Dermis blood vessel endothelial cell (primary cell): ENCODE results near the gene CRELD2. TPM values are rescaled to one million over a fixed set of nuclear protein-coding genes. Genes with fewer than 3 reads are reported as not detected.

Experiments used
- DNase-seq: peaks from one replicate; pipeline ENCODE4 v3.0.0; 2010
- total RNA-seq: library from RNA; depleted of rRNA; stranded (reverse); fragments of >200 nt; gene quantifications from 2 replicates; pipeline ENCODE4 v1.2.3, GENCODE V29; 2014

The CRELD2 gene
- total RNA-seq, 1 donor from 2014 or later = 77.4 TPM

DNA sequence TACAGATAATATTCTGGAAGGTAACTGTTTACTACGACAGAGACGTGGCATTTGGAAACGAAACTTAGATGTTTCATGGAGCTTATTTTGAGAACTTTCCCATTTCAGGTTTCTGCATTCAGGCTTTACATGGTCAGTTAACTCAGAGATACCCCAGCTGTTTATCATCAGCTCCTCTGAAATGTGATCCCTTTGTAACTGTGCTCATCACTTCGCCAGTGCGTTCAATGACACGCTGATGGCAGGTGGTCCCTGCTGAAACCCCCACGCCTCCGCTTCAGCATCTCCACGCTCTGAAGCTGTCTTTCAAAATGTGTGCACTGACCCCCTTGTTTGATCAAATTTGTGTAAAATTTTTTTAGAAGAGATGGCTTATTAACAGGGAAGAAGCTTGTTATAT lies 30.7 kb upstream of the CRELD2 start:
- DNase-seq = no peak

DNA sequence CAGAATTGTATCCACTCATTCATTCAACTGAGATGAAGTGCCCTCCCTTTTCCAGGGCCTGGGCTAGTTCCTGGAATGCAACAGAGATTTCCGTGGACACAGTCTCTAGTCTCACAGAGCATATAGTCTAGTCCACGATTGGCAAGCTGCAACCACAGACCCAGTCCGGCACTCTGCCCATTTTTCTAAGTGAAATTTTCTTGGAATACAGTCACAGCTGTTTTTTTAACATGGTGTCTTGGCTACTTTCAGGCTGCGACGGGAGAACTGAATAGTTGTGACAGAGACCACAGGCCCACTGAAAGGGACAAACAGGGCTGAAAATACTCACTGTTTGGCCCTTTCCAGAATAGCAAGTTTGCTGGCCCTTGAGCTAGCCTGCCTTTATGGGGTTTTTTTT lies 29.4 kb upstream of the CRELD2 start:
- DNase-seq = no peak

DNA sequence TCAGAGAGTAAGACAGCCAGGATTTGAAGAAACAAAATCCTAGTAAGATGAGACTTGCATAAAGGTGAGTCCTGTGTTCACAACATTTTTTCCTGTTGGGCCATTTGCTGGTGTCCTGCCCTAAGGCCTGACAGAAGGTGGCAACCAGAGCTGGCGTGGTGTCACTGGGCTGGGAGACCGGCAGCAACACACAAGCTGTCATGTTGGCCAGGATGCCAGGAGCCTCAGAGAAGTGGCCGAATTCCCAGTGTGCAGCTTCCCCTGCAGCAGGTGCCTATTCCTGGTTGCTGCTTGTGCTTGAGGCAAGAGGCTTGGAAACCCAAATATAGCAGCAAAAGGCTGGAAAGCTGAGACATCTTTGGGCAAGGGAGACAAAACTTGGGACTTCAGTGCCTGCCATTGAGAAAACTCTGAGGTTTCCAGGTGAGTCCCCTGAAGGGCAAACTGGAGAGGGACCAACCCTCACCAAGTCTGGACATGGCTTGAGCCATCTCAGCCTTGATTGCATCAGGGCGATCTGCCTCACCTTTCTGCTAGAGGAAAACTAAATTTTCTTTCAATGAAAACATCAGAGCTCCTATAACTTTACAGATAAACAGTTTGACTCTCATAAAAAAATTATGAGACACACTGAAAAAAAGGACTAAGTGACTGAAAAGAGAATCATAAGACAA lies 26.1 kb upstream of the CRELD2 start:
- DNase-seq = no peak

DNA sequence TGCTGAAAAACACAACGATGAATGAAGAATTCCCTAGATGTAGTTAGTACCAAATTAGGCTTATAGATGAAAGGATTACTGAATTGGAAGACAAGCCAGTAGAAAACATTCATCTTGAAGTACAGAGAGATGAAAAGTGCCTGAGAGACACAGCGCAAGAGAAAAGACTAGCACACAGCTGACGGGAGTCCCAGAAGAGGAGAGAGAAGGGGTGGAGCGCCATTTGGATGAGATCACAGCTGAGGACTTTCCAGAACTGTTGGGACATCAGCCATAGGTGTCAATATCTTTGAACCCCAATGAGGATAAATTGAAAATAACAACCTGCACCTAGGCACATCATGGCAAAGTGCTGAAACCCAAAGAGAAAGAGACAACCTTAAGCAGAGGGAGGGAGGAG lies 25.4 kb upstream of the CRELD2 start:
- no peak for DNase-seq

DNA sequence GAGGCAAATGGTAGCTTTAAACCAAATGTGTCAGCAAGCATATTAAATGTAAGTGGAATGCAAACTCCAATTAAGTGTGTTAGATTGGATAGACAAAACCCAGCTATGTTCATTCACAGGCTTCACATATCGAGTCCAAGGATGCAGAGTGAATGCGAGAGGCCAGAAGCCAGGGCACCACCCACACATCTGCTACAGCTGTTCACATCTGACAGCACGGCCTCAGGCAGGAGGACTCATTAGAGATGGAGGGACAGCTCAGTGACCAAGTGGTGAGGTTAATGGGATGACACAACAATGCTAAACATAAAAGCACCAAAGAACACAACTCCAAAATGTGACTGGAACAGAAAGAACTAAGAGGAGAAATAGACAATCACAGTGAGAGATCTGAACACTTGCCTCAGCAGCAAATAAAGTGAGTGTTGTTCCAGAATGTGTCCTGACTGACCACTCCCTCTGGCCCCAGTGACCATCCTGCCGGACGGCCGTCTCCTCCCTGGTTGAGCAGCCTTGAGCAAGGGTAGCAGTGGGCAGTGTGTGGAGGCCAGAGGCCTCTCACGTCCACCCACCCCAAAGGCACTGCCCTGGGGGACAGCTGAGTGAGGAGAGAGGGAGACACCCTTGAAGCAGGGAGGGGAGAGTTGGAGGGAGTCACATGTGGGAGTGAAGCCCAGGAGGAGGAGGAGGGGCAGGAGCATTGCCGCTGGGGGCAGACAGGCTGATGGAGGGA lies 23.9 kb upstream of the CRELD2 start:
- DNase-seq = no peak

DNA sequence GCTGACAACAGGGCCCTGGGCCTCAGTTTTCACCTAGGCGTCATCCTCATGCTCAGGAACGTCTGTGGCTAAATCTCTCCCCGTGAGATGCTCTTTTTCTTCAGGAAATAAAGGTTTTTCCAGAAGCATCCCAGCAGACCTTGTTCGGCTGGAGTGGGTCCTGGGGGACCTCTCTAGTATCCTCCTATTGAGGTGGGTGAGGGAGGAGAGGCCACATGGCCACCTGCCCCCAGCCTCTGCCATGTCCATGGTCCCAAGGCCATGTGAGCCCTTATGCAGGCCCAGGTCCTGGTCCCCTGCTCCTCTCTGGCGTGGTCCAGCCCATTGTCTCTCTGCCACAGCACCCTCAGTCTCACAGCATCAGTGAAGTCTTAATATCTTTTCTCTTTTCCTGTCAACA lies 22.2 kb upstream of the CRELD2 start:
- DNase-seq = no peak

DNA sequence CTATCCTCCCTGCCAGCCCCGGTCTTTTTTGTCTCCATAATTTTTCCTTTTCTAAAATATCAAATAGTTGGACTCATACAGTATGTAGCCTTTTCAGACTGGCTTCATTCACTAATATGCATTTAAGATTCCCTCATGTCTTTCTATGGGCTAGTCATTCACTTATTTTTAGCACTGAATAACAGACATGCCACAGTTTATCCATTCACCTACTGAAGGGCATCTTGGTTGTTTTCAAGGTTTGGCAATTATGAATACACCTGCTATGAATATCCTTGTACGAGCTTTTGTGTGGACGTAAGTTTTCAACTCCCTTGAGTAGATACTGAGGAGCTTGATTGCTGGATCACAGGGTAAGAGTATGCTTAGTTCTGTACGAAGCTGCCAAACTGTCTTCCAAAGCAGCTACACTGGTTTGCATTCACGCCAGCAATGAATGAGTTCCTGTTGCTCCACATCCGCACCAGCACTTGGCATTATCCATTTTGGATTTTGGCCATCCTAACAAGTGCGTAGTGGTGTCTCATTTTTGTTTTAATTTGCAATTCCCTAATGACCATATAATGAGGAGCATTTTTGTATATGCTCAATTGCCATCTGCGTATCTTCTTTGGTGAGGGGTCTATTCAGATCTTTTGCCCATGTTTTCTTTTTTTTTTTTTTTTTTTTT lies 21.3 kb upstream of the CRELD2 start:
- no peak for DNase-seq

DNA sequence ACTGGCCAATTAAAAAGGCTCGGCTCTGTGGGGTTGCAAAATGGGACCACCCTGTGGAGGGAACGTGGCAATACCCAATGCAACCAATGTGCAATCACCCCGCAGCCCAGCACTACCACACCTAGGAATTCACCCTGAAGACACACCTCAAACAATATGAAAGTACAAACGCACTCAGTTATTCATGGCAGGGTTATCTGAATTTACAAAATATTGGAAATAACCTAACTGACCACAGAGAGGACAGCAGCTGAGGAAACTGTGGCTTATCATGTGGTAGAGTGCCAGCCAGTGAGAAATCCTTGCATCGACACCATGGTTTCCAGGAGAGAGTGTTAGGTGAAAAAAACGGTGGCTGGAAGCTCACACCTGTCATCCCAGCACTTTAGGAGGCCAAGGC lies 18.9 kb upstream of the CRELD2 start:
- no peak for DNase-seq

DNA sequence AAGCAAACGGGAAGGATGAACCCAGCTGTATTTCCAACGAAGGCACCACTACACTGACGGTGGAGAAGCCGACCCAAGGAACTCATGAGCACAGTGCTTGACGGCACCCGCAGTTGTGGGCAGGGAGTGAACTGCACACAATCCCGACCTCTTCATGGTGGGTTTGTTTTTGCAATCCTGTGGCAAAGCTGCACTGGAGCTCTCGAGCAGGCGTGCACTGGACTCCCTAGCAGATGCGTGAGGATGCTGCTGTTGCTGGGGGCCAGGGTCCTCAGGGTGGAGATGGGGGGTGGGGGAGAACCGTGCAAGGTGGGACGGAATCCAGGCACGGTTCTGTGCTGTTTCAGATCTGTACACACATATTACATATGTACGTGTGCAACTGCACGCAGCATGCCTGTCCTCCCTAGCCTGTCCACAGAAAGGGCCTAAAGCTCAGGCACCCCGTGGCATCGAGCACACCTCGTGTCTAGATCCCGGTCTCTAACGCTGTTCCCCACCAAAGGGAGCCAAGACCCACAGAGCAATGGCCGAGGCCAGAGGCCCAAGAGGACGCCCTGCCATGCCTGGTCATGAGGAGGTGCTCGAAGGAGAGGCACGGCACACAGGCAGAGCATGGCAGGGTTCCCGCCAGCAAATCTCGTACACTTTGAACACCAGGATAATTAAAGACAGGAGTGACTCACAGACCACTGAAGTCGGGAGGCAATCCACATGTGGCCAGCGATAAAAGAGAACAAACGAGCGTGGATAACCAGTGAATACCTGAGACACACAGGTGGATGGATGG lies 17.8 kb upstream of the CRELD2 start:
- no peak for DNase-seq

DNA sequence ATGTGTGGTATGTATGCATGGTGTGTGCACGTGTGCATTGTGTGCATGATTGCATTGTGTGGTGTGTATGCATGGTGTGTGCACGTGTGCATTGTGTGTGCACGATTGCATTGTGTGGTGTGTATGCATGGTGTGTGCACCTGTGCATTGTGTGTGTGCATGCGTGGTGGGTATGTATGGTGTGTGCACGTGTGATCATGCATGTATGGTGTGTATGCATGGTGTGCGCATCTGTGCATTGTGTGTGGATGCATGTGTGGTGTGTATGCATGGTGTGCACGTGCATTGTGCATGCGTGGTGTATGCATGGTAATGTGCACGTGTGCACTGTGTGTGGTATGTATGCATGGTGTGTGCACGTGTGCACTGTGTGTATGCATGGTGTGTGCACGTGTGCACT lies 17.0 kb upstream of the CRELD2 start:
- DNase-seq = no peak

DNA sequence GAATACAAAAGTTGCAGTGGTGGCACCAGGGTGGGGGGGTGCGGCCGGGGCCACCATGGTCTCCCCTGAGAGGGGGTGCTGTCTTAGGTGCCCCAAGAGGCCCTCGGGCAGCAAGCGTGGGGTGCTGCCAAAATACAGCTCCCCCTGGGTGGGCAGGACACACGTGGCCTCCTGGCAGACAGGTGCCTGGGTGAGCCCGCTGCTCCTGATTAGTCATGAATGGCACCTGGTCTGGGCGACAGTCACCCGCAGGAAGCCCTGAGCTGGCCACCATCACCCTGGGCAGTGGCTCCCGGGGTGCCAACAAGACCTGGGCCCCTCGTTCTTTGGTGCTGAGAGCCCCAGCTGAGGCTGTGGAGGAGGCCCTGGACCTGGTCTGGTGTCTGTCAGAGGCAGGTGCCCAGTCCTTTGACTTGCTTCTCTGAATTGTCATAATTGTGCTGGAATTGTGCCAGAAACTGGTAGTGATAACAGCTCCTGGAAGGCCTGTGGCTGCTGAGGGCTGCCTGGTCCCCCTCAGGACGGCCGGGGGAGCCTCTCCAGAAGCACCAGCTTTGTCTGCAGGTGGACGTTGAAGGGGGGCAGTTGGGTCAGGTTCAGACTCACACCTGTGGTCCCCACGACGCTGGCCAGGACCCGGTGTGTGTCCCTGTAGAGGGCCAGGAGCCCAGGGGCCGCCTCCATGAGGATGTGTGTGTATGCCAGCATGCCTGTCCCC lies 15.0 kb upstream of the CRELD2 start:
- DNase-seq = no peak

DNA sequence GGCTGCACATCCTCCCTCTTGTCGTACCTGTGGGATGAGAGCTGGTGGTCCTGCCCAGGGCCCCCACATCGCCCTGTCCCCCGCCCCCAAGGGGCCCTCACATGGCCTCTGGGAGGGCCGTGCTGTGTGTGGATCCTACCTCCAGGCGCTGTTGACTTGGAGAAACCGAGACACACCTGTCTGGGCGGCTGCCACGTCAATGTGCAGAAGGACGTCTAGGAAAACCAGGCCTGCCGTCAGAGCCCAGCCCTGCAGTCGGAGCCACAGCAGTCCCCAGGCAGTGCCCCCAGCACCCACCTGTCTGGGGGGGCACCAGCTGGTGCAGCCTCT lies 14.4 kb upstream of the CRELD2 start:
- DNase-seq = no peak

DNA sequence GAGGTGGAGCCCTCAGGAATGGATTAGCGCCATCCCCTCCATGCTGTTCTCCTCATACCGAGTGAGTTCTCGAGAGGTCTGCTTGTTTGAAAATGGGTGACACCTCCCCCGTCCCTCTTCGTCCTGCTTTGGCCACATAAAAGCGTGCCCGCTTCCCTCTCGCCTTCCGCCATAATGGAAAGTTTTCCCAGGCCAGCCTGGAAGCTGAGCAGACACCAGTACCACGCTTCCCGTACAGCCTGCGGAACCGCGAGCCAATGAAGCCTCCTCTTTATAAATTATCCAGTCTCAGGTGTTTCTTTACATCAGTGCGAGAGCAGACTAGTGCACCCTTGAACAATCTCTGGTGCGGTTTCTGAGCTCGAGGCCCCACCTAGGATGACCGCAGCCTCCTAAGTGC lies 13.0 kb upstream of the CRELD2 start:
- no peak for DNase-seq

DNA sequence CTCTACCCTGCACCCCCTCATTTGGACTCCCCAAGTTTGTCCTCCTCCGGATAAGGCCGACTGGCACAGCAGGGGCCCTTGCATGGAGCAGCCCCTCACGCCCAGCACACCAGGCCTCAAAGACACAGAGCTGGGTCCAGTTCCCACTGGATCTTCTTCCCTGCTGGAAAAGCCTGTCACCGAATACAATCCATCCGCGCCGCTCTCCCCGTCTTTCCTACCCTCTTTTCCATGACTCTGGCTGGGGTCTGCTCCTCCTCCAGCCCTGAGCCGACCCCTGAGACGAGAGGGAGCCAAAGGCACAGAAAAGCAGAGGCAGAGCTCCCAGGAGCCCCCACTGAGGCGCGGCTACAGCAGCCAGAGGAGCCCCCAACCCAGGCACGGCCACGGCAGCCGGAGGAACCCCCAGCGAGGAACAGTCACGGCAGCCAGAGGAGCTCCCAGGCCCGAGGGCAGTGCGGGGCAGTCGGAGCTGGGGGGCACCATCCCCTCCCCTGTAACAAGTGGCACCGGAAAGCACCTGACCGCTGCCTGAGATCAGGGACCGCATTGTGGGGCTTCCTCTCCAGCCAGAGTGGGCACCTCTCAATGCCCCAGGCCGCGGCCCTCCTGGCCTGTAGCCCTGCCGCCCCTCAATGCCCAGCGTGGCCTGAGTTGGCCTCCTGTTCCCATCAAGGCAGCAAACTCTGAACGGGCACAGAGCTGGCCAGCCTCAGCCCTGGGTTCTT lies 12.2 kb upstream of the CRELD2 start:
- no peak for DNase-seq

DNA sequence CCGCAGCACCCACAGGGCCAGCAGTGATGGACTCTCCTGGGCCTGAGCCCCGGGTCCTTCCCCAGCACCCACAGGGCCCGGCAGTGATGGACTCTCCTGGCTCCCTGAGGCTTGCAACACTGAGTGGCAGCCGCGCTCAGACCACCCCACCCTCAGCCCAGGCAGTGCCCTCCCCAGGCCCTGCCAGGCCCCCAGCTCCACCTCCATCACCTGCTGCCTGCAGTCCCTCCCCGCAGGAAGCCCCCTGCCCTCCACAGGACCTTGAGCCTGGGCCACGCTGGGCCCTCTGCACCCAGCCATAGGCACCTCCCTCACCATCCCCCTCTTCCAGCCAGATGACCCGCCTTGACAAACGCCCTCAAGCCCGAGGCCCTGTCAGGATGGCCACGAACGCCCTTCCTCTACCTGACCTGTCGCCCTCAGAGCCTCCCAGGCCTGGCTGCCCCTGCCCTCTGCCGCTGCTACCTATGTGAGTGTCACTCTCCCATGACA lies 11.6 kb upstream of the CRELD2 start:
- DNase-seq = no peak

DNA sequence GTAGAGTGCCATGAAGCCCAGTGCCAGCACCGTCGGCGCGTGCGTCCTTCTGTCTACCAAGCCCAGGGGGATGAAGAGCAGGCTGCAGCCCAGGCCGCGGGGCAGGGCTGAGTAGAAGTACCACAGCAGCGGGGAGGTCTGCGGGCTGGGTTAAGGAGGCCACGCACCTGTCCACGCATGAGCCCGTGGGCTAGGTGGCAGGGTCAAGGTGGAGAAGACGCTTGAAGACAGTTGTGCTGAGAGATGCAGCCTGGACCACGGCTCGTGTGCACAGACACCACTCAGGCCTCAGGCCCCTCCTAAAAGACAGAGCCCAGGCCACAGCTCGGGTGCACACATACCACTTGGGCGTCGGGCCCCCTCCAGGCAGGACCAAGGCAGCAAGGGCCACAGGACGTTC lies 10.6 kb upstream of the CRELD2 start:
- no peak for DNase-seq

DNA sequence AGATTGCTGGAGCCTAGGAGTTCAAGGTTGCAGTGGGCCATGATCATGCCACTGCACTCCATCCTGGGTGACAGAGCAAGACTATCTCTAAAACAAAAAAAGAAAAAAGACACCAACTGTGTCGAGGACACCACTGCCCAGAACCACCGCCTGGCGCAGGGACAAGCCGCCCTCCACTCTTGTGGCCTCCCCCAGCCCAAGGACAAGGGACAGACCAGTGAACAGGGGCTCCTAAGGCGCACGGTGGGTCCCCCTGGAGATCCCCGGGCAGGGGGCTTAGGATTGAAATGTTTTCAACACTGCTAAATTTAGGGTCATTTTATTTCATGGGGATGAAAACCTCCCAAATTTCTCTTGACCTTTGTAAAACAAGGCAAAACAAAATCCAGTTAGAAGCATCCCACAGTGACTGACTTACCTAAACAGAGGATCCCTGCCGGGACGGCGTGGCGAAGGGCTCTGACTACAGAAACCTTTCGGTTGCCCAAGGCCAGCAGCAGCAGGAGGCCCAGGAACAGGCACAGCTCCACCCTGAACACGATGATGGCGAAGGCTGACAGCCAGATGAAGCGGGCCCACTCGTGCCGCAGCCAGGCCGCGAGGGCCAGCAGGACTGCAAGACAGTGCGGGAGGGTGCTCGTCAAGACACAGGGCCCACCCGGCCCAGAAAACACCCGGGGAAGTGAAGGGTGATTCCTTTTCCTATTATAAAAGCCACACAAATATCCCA lies 8.8 kb upstream of the CRELD2 start:
- DNase-seq = no peak

DNA sequence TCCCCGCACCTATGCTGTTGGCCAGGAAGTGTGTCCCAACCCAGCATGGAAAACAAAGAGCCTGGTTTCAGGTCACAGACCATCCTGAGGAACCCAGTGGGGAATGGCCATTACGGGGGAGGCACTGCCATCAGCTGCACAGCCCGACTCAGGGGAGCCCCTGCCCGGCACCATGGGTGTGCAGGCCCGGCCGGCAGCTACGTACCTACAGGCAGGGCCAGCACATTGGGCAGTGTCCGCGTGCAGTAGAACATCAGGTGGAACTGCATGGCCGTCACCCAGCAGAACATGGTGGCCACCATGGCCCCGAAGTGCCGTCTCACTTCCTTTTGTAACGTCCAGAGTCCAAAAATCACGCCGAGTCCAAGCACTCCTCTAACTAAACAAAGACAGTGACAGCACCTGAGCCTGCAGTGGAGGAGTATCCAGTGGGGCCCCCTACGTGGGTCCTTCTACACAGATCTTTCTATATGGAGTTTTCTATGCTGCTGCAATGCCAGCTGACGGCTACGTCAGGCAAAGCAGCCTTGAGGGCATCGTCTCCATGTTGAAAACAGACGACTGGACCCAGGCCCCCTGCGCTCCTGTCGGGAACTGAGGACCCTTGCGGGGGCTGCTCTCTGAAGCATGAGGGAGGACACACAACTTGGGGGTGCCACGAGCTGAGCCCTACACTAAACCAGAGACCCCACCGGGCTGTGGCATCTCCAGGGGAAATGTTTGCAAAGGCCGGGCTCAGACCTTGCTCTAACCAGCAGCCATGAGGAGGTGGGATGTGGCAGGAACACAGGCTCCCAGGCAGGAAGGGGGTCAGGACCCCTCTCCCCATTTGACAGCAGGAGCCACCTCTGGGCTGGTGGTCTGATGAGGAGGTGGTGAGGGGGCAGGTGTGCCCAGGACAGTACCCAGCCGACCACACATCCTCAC lies 7.9 kb upstream of the CRELD2 start:
- DNase-seq = no peak

DNA sequence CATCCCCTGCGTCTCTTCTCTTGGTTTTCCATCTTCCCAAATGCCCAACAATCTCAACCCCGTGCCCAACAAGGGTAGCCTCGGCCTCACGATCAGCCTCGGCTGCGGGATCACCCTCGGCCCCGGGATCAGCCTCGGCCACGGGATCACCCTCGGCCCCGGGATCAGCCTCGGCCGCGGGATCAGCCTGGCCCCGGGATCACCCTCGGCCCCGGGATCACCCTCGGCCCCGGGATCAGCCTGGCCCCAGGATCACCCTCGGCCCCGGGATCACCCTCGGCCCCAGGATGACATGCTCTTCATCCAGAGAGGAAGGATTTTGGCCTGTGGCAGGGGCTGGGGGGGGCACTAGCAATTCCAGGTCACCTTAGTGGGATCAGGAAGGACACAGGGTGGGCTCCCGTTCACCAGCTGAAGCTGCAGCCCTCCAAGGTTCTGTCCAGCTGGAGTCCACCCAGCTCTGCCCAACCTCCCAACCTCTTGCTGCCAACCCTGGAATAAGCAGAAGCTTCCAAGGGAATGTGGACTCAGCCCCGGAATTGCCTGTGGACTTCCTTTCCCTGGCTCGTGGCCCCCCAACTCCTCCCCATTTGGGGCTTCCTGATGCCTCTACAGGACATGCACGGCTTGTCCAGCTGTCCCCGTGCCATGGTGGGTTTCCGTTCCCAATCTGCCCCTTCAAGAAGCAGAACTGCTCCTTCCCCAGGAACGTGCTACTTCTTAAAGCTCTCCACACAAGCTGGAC lies 6.4 kb upstream of the CRELD2 start:
- no peak for DNase-seq
